Activated CD4-positive, CD25-positive, alpha-beta regulatory T cell treated with anti-CD3 and anti-CD28 coated beads, Interleukin-2, amount 50 U/mL, for 16 hours (primary cell): ENCODE measurements around the gene CAMK1D.

Experiments used
- DNase-seq: peaks from one replicate; pipeline ENCODE4 v3.0.0-alpha.2; 2020; ENCODE audit warnings: low read depth, low spot score

CAMK1D gene

DNA sequence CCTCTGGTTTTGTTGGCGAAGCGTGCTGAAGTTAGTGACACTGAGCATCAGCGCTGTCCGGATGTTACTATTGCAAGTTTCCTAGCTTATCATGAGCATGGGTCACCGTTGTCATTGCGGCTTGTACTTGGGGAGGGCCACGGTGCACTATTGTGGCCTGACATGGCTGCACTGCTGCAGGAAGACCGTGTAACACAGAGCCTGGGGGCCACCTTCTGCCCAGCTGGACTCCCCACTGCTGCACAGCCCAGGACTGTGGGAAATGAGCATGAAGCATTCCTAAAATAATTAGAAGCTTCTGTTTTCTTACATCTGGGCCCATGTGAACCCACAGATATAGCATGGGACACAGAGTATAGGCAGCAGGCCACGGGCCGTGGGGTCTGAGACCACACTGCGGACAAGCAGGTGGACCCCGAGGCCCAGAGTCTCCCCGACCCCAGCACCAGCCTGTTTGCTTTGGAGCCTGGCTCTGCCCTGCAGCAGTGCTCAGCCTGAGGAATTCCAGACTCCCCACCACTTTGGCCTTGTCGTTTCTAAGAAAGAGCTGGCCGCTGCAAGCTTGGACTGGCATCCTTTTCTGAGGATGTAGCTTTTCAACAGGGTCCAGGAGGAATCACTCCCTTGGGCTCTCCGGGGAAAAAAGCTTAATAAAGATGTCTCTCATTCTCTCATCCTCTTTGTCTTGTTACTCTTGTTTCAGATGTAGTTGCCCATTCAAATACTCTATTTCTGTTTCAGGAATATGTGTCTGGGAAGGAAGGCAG is 473.0 kb downstream of the CAMK1D start:
- DNase-seq: no peak

- DNase-seq: no peak
Measured at GRCh38 chr10:12822893-12823170, 473.5 kb downstream of the CAMK1D start.

DNA sequence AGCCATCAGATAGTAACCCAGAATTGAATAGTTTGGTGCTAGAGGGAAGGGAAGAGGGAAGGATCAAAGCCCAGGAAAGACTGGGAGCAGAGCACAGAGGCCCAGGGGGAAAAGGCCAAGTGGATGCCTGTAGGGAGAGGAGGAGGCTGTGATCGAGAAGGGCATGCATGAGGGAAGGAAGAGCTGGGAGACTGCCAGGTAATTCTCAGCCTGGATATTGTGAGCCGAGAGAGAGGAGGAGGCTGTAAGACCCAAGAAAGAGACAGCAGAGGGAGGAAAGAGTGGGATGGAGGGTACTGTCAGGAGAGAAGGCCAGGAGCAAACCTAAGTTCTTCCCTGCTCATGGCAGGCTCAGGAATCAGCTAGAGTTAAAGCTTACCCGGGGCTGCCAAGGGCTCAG is 474.0 kb downstream of the CAMK1D start:
- DNase-seq: no peak

- DNase-seq: no peak
Measured at GRCh38 chr10:12825260-12825849, 476.0 kb downstream of the CAMK1D start.

- no peak for DNase-seq
Measured at GRCh38 chr10:12826800-12827372, 477.5 kb downstream of the CAMK1D start.

GRCh38 chr10:12828736-12829135 is 479.4 kb downstream of the CAMK1D start:
- no peak for DNase-seq

DNA sequence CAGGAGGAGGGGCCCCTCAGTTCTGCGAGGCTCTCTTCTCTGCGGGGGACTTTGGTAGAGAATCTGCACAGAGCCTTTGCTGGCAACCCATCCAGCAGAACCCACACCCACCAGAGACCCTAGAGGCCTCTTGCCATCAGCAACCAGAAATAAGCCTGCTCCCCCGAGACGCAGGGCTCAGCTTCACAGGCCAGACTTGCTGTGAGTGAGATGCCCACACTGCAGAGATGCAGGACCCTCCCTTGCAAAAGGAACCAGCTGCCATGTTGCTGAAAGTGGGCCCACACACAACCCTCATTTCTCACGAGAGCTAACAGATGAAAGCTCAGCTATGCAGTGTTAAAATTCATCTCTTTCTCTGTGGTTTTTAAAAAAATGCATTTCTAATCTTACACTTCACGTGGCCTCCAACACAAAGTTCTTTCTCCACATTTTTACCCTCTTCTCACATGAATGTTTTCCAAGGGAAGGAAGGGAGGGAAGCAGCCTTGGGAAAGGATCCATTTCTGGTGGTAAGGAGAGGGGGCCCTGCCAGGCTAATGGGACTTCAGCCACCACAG is 480.6 kb downstream of the CAMK1D start:
- no peak for DNase-seq

DNA sequence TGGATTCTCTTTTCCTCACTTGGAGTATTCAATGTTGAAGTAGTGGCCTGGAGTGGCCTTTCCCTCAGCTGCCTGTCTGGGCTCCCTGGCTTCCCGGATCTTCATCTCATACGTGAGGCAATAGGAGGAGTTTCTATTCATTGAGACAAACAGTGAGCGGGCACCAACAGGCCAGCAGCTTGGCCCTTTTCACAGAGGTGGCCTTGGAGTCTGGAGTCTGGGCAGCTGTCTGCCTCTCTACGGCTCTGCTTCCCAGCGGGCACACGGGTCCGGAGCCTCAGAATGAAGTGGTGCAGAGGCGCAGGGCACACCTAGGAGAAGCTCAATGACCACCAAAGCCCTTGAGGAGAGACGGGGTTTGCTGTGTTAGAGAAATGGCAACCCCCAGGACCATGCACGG is 482.7 kb downstream of the CAMK1D start:
- no peak for DNase-seq

GRCh38 chr10:12833451-12833850 is 484.1 kb downstream of the CAMK1D start:
- no peak for DNase-seq

GRCh38 chr10:12834116-12834665 is 484.8 kb downstream of the CAMK1D start:
- DNase-seq: no peak

DNA sequence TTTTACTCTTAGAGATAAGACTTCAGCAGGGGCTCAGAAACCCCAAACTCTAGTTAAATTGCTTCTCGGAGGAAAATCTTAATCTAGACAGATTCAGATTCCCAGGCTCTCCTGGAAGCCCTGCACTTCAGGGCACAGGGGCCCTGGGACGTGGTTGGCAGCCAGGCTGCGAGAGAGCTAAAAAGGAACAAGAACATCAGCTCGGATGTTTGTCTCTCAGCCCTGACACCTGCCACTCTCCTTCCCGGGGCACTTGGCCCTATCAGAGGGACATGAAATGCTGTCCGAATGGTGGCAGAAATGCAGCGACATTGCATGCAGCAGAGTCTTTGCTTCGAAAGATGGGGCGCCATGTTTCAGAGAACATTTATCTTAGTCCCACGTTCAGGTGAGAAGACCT is 485.4 kb downstream of the CAMK1D start:
- DNase-seq: no peak

DNA sequence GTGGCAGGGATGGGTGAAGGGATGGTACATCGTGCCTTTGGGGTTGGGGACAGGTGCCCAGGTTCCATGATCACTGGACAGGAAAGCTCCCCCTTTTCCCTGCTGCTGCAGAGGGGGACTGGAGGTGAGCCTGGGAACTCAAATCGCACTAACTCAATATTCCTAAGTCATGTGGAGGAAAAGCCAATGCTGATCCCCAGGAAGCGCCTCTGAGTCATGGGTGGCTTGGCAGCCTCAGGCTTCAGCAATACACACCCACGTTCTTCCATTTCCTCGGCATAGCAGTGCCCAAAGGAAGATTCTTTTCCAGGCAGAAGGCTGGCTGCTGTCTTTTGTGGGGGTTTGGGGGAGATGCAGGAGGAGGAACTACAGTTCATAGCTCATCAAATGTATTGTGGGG is 486.4 kb downstream of the CAMK1D start:
- no peak for DNase-seq

DNA sequence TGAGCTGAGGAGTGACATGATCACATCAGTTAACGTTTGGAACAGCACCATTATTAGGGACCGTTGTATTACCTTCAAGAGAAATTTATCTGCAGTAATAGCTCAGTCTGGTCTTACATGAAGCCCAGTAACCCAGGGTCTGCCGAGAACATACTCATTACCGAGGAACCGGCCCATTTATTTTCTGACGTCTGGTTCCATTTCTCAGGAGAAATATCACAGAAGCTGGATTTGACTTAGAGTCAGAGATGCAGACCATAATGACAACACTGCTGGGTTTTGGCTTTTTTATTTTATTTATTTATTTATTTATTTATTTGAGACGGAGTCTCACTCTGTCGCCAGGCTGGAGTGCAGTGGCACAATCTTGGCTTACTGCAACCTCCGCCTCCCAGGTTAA is 489.0 kb downstream of the CAMK1D start:
- no peak for DNase-seq

- no peak for DNase-seq
Measured at GRCh38 chr10:12838995-12839927, 489.9 kb downstream of the CAMK1D start.

- no peak for DNase-seq
Measured at GRCh38 chr10:12839941-12840611, 490.7 kb downstream of the CAMK1D start.

DNA sequence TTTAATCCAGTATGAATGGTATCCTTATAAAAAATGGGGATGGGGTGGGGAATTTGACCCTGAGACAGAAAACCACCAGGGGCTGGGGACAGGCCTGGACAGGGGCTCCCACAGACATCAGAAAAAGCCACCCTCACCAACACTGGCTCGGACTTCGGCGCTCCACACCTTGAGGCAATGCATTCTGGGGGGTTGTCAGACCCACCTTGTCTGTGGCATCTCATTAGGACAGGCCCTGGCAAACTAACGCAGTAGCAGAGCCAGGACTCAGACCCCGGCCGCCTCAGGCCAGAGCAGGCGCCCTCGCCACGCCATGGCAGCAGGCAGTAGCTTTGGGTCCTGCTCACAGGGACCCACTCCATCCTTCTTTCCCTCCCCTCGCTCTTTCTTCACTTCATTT is 492.1 kb downstream of the CAMK1D start:
- DNase-seq: no peak

DNA sequence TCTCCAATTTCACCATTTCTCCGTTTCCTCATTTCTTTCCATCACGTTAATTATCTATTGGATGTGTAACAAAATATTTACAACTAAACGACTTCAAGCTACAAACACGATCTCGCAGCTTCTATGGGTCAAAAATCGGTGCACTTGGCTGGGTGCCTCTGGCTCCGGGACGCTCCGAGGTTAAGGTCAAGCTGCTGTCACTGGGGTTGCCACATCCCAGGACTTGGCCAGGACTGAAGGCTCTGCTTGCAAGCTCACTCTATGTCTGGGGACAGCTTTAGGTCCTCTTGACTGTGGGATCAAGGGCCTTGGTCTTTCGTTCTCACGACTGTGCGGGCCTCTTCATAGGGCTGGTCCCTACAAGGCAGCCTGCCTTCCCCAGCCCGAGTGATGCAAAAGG is 492.5 kb downstream of the CAMK1D start:
- DNase-seq: no peak

DNA sequence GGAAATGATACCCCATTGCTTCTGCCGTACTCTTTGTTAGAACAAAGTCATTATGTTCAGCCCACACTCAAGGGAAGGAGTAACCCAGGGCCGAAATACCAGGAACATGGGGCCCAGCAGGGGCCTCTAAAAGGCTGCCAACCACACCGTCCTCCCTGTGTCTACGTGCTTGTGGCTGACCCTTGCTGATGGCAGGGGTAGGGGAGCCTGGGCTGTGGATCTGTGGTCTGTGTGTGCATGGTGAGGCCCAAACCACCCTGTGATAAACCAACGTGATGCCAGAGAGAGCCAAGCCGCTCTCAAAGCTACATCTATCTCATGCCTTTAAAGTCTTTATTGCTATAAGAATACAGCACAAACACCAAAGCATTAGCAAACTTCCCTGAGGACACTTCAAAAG is 493.0 kb downstream of the CAMK1D start:
- no peak for DNase-seq

DNA sequence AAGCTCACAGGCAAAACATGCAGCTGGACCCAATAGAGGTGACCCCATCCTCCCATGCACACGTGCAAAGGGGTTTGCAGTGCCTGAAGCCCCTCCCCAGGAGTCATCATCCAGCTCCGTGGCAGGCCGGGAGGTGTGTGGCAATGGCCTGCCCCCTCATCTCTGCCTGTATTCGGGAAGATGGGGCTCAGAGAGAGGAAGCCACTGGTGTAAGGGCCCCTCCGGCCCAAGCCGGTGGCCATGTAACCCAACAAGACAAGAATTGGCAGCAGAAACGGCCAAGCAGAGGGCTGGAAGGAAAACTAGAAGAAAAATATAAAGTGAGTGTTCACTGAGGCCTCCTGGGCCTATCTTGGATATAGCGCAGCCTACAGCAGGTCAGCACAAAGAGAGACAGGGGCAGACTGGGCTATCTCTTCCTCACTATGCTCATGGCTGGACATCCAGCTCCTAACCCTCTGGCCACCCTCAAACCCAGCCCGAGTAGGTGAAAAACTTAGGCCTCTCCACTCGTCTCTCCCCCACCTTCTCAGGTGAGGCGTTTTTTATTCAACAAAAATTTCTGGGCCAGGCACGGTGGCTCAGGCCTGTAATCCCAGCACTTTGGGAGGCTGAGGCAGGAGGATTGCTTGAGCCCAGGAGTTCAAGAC is 494.1 kb downstream of the CAMK1D start:
- DNase-seq: no peak

DNA sequence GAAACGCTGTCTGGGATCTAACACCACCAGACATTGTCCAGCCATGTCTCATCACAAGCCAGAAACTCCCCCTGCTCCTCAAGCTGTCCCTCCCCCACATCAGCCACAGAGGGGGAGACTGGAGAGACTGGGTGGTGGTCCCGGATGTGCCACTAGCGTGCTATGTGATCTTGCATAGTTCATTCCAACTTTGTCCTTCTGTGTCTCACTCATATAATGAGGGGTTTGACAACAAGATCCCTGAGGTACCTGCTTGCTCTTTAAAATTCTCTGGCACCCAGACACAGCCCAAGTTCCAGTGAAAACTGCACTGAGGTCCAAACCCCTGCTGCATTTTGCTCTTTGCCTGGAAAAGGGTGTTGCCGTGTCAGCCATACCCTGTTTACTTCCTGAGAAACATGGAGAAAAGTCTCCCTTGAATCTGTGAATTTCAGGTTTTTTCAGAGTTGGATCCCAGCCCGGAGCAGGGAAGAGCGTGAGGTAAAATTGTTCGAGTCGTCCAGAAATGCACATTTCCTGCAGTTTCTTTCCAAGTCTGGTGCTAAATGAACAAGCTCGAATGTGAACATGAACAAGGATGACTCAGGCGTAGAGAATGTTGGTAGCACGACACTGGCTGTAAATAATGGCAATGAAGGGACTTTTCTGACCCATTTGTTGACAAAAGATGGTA is 495.6 kb downstream of the CAMK1D start:
- no peak for DNase-seq
